ENCODE measurements around the gene AP3B1. TPM values are rescaled to one million over a fixed set of nuclear protein-coding genes. Genes with fewer than 3 reads are reported as not detected.

The AP3B1 gene
- polyA plus RNA-seq, 1 of the 3 experiments (the other 2 are of a cell fraction): 18.0 TPM

DNA sequence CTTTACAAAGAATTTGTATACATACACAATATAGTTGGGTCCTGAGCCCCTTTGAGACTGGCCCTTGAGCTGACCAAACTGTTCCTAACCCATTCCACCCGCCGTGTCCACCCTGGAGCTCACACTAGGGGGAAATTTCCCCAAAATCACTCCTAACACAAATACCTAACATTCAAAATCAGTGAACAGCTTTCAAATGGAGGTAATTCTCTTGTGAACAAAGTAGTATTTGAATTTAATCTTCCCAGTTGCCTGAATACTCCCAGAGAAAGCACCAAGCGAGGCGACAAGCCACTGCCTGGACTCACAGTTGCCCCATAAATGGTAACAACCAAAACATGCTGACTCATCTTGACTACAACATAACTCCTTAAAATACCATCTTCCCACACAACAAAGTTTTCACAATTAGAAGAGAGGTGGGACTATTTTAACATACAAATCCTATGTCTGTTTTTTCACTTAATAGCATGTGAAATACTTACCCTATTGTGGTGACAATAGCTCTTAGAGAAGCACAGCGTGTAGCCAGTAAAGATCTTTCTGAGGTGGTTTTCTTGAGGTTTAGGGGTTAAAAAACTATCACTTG lies 34.2 kb upstream of the AP3B1 start:
- Histone ChIP-seq H3K9me3 (no peaks in the 10 kb centered on the region), H3K4me3 (ENCODE audit: low read depth in 2 of 2, low read length in 1 of 2) (no peak overlapping the region), H3K36me3 (replicated peaks in 1 of 2; ENCODE audit: control insufficient read depth in 1 of 2, insufficient read depth in 2 of 2, low read length in 1 of 2) (no peaks in the 10 kb centered on the region), H4K20me1 (ENCODE audit: insufficient read depth) (no peaks in the 10 kb centered on the region), H3K79me2 (ENCODE audit: insufficient read depth) (no peaks in the 10 kb centered on the region), H3K9me2 (no peaks in the 10 kb centered on the region), H3F3A (replicated peaks; ENCODE audit: insufficient read depth) (no peaks in the 10 kb centered on the region), H3K4me2 (no peak overlapping the region), H3K9ac (no peak overlapping the region), H2AFZ (ENCODE audit: low read depth) (no peak overlapping the region), H3K4me1 (ENCODE audit: control insufficient read depth in 1 of 2, insufficient read depth in 2 of 2, low read depth in 1 of 2, low read length in 1 of 2) (no peaks in the 10 kb centered on the region), H3K27ac (ENCODE audit: low read depth in 2 of 2, low read length in 1 of 2) (no peak overlapping the region), H3K27me3 (ENCODE audit: insufficient read depth) (no peaks in the 10 kb centered on the region)
- no peak for DNase-seq
- ChIA-PET CTCF (interaction anchor here (1.4 kb wide), 1 partner anchor 39 kb away, joined by 3 read pairs; no protein-coding TSS in a partner anchor), POLR2A (no interaction called here)
- WGBS (ENCODE audit: low lambda C conversion rate): 96% methylated on average over 5 of the region's 5 CpGs
- TF ChIP-seq EP300 (IDR thresholded peaks at IDR 0.05; ENCODE audit: borderline replicate concordance in 1 of 2, low read depth in 1 of 2, low read length in 1 of 2) (no peak), TEAD4 (IDR thresholded peaks at IDR 0.05; ENCODE audit: borderline replicate concordance, insufficient read depth) (no peak), ELF1 (IDR thresholded peaks at IDR 0.05) (no peak), TCF12 (IDR thresholded peaks at IDR 0.05) (no peak), MXI1 (IDR thresholded peaks at IDR 0.05; ENCODE audit: low read depth, low read length) (no peak), CHD2 (IDR thresholded peaks at IDR 0.05; ENCODE audit: low read length, partially characterized antibody) (no peak), TAF1 (IDR thresholded peaks at IDR 0.05; ENCODE audit: borderline replicate concordance, low read depth, low read length) (no peak), POLR2AphosphoS5 (IDR thresholded peaks at IDR 0.05; ENCODE audit: low read depth, low read length) (no peak), RXRA (IDR thresholded peaks at IDR 0.05; ENCODE audit: borderline replicate concordance, low read depth) (no peak)
- TF ChIP-seq, protein P1, sequence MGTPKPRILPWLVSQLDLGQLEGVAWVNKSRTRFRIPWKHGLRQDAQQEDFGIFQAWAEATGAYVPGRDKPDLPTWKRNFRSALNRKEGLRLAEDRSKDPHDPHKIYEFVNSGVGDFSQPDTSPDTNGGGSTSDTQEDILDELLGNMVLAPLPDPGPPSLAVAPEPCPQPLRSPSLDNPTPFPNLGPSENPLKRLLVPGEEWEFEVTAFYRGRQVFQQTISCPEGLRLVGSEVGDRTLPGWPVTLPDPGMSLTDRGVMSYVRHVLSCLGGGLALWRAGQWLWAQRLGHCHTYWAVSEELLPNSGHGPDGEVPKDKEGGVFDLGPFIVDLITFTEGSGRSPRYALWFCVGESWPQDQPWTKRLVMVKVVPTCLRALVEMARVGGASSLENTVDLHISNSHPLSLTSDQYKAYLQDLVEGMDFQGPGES (IDR thresholded peaks at IDR 0.05; ENCODE audit: low read depth, low read length): no peak
- TF ChIP-seq, protein P2, sequence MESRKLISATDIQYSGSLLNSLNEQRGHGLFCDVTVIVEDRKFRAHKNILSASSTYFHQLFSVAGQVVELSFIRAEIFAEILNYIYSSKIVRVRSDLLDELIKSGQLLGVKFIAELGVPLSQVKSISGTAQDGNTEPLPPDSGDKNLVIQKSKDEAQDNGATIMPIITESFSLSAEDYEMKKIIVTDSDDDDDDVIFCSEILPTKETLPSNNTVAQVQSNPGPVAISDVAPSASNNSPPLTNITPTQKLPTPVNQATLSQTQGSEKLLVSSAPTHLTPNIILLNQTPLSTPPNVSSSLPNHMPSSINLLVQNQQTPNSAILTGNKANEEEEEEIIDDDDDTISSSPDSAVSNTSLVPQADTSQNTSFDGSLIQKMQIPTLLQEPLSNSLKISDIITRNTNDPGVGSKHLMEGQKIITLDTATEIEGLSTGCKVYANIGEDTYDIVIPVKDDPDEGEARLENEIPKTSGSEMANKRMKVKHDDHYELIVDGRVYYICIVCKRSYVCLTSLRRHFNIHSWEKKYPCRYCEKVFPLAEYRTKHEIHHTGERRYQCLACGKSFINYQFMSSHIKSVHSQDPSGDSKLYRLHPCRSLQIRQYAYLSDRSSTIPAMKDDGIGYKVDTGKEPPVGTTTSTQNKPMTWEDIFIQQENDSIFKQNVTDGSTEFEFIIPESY (IDR thresholded peaks at IDR 0.05; ENCODE audit: borderline replicate concordance, low read depth): no peak
- TF ChIP-seq, protein P3, sequence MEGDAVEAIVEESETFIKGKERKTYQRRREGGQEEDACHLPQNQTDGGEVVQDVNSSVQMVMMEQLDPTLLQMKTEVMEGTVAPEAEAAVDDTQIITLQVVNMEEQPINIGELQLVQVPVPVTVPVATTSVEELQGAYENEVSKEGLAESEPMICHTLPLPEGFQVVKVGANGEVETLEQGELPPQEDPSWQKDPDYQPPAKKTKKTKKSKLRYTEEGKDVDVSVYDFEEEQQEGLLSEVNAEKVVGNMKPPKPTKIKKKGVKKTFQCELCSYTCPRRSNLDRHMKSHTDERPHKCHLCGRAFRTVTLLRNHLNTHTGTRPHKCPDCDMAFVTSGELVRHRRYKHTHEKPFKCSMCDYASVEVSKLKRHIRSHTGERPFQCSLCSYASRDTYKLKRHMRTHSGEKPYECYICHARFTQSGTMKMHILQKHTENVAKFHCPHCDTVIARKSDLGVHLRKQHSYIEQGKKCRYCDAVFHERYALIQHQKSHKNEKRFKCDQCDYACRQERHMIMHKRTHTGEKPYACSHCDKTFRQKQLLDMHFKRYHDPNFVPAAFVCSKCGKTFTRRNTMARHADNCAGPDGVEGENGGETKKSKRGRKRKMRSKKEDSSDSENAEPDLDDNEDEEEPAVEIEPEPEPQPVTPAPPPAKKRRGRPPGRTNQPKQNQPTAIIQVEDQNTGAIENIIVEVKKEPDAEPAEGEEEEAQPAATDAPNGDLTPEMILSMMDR (IDR thresholded peaks at IDR 0.05): no peak
- TF ChIP-seq, protein P4, sequence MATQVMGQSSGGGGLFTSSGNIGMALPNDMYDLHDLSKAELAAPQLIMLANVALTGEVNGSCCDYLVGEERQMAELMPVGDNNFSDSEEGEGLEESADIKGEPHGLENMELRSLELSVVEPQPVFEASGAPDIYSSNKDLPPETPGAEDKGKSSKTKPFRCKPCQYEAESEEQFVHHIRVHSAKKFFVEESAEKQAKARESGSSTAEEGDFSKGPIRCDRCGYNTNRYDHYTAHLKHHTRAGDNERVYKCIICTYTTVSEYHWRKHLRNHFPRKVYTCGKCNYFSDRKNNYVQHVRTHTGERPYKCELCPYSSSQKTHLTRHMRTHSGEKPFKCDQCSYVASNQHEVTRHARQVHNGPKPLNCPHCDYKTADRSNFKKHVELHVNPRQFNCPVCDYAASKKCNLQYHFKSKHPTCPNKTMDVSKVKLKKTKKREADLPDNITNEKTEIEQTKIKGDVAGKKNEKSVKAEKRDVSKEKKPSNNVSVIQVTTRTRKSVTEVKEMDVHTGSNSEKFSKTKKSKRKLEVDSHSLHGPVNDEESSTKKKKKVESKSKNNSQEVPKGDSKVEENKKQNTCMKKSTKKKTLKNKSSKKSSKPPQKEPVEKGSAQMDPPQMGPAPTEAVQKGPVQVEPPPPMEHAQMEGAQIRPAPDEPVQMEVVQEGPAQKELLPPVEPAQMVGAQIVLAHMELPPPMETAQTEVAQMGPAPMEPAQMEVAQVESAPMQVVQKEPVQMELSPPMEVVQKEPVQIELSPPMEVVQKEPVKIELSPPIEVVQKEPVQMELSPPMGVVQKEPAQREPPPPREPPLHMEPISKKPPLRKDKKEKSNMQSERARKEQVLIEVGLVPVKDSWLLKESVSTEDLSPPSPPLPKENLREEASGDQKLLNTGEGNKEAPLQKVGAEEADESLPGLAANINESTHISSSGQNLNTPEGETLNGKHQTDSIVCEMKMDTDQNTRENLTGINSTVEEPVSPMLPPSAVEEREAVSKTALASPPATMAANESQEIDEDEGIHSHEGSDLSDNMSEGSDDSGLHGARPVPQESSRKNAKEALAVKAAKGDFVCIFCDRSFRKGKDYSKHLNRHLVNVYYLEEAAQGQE (IDR thresholded peaks at IDR 0.05; ENCODE audit: low read depth, low read length): no peak
